Endothelial cell of umbilical vein (primary cell): ENCODE measurements around the gene OR10C1. TPM values are rescaled to one million over a fixed set of nuclear protein-coding genes. Genes with fewer than 3 reads are reported as not detected.

Experiments used
- Bru-seq: library from RNA; stranded (reverse); fragments of 400-500 nt; gene quantifications from one replicate; lab custom pipeline; 2021; lab: Mats Ljungman, UMichigan
- BruChase-seq, 2 experiments: library from RNA; stranded (reverse); fragments of 400-500 nt; gene quantifications; one replicate each; lab custom pipeline; 2021; lab: Mats Ljungman, UMichigan
- BruUV-seq: library from RNA; stranded (reverse); fragments of 400-500 nt; replicated peaks from 2 replicates; lab custom pipeline; 2021; lab: Mats Ljungman, UMichigan
- CTCF ChIA-PET: fragments of 300-600, 350-600 bp; sonication (Branson Sonifier 250); formaldehyde crosslinking; loops from one replicate; lab custom pipeline; 2021; ENCODE audit warnings: antibody characterized with exemption, inconsistent platforms; lab: Charles Lee
- POLR2A ChIA-PET: fragments of 300-600, 350-600 bp; sonication (Branson Sonifier 250); formaldehyde crosslinking; loops from one replicate; lab custom pipeline; 2021; ENCODE audit warnings: antibody characterized with exemption, inconsistent platforms; lab: Charles Lee
- DNase-seq: peaks from one replicate; pipeline ENCODE4 v3.0.0-alpha.2; 2011; ENCODE audit warnings: low read depth, low spot score
- FAIRE-seq: peaks from 2 replicates; lab custom pipeline; 2011; peaks lifted over from hg19 to GRCh38; lab: Jason Lieb, UNC
- H2AFZ ChIP-seq: 2 replicates; pipeline ENCODE4 v1.6.0; 2012; ENCODE audit warnings: low read depth, low read length, control low read depth, inconsistent platforms
- H3K27ac ChIP-seq: 2 replicates; pipeline ENCODE4 v1.5.1; 2011; ENCODE audit warnings: low read depth, mild to moderate bottlenecking, control low read depth, low read length, moderate library complexity; ENCODE audit not compliant: insufficient read depth
- H3K27me3 ChIP-seq, 2 experiments: 2 replicates each; pipeline versions ENCODE4 v1.6.0 to v1.6.1; 2011; ENCODE audit warnings: low read length in 2 of 2, mixed read lengths in 1 of 2; ENCODE audit not compliant: control insufficient read depth in 2 of 2, insufficient read depth in 2 of 2
- H3K36me3 ChIP-seq, 2 experiments: 2 replicates in 1 of 2; 3 replicates in 1 of 2; pipeline ENCODE4 v1.5.1; 2011; ENCODE audit warnings: low read length in 2 of 2, mild to moderate bottlenecking in 1 of 2, moderate library complexity in 1 of 2; ENCODE audit not compliant: control insufficient read depth in 2 of 2, insufficient read depth in 2 of 2; ENCODE audit errors: extremely low read depth in 1 of 2
- H3K4me1 ChIP-seq: 3 replicates; pipeline ENCODE4 v1.5.1; 2011; ENCODE audit warnings: mild to moderate bottlenecking, low read length; ENCODE audit not compliant: control insufficient read depth, insufficient read depth; ENCODE audit errors: extremely low read depth
- H3K4me2 ChIP-seq: 2 replicates; pipeline ENCODE4 v1.6.1; 2011; ENCODE audit warnings: low read length, control low read depth, mixed read lengths; ENCODE audit not compliant: insufficient read depth
- H3K4me3 ChIP-seq, 3 experiments: fragments of 200-600 bp in 1 of 3; sonication (generic), shearing (Covaris generic) in 1 of 3; replicated peaks in 1 of 3; 2 replicates each; pipeline ENCODE4 v1.5.1; 2011 to 2016; ENCODE audit warnings: control low read depth in 3 of 3, low read length in 3 of 3, mild to moderate bottlenecking in 2 of 3, inconsistent platforms in 1 of 3, low read depth in 1 of 3, moderate library complexity in 1 of 3; ENCODE audit not compliant: insufficient read depth in 1 of 3
- H3K79me2 ChIP-seq: 2 replicates; pipeline ENCODE4 v1.6.0; 2012; ENCODE audit warnings: low read length, inconsistent platforms; ENCODE audit not compliant: control insufficient read depth, insufficient read depth
- H3K9ac ChIP-seq: replicated peaks from 2 replicates; pipeline ENCODE3; 2011; ENCODE audit warnings: low read length, control low read depth; ENCODE audit not compliant: insufficient read depth; ENCODE audit errors: extremely low read depth
- H3K9me1 ChIP-seq: replicated peaks from 3 replicates; pipeline ENCODE4 v1.6.0; 2011; ENCODE audit warnings: mild to moderate bottlenecking, low read length; ENCODE audit not compliant: control insufficient read depth, insufficient read depth; ENCODE audit errors: extremely low read depth
- H3K9me3 ChIP-seq: replicated peaks from 2 replicates; pipeline ENCODE4 v1.5.1; 2012; ENCODE audit warnings: low read length, inconsistent platforms; ENCODE audit not compliant: control insufficient read depth, insufficient read depth
- H4K20me1 ChIP-seq: replicated peaks from 2 replicates; pipeline ENCODE3; 2011; ENCODE audit warnings: mild to moderate bottlenecking, low read length; ENCODE audit not compliant: control insufficient read depth, insufficient read depth; ENCODE audit errors: extremely low read depth
- CTCF ChIP-seq, 2 donors: IDR thresholded peaks; 1 replicate in 1 of 2; 2 replicates in 1 of 2; pipeline ENCODE4 v1.5.1; 2011; ENCODE audit warnings: low read length in 2 of 2, mild to moderate bottlenecking in 2 of 2, moderate library complexity in 2 of 2, control low read depth in 1 of 2, inconsistent platforms in 1 of 2, low read depth in 1 of 2; ENCODE audit not compliant: insufficient read depth in 1 of 2; ENCODE audit errors: extremely low read depth in 1 of 2
- EZH2 ChIP-seq: IDR thresholded peaks from 2 replicates; pipeline ENCODE4 v1.6.1; 2012; ENCODE audit warnings: borderline replicate concordance, low read depth, mild to moderate bottlenecking, moderate library complexity, low read length, inconsistent platforms; ENCODE audit not compliant: severe bottlenecking
- FOS ChIP-seq: IDR thresholded peaks from 2 replicates; pipeline ENCODE4 v1.6.1; 2011; ENCODE audit warnings: mild to moderate bottlenecking, low read length, moderate library complexity, borderline replicate concordance; ENCODE audit not compliant: insufficient read depth
- GATA2 ChIP-seq: IDR thresholded peaks from 2 replicates; pipeline ENCODE4 v1.7.0; 2011; ENCODE audit warnings: low read depth, mild to moderate bottlenecking, moderate library complexity, mixed read lengths, low read length; ENCODE audit not compliant: insufficient read length, insufficient read depth
- JUN ChIP-seq: IDR thresholded peaks from 2 replicates; pipeline ENCODE4 v1.6.1; 2011; ENCODE audit warnings: borderline replicate concordance, low read depth; ENCODE audit not compliant: insufficient read length, insufficient read depth
- MAX ChIP-seq: IDR thresholded peaks from 2 replicates; pipeline ENCODE4 v1.6.1; 2011; ENCODE audit not compliant: insufficient read depth, insufficient read length
- MYC ChIP-seq: IDR thresholded peaks from one replicate; pipeline ENCODE4 v1.6.1; 2011; ENCODE audit warnings: mild to moderate bottlenecking, low read depth, low read length
- POLR2A ChIP-seq: IDR thresholded peaks from 2 replicates; pipeline ENCODE4 v1.6.1; 2012; ENCODE audit warnings: low read depth, mild to moderate bottlenecking, control low read depth, low read length
- POLR2AphosphoS5 ChIP-seq: IDR thresholded peaks from 2 replicates; pipeline ENCODE4 v1.6.1; 2012; ENCODE audit warnings: low read depth, mild to moderate bottlenecking, control low read depth, low read length, moderate library complexity; ENCODE audit not compliant: insufficient read depth
- dilution Hi-C: fragments of 300-500 bp; cut with MboI; formaldehyde crosslinking; loops from one replicate; pipeline ENCODE4 v1.15.0; 2019; ENCODE audit warnings: low sequenced_read_pairs; ENCODE audit not compliant: extremely low pct_ligation_motif_present
- intact Hi-C: fragments of 100-400 bp; cut with micrococcal nuclease; formaldehyde crosslinking; loops from one replicate; pipeline ENCODE4 v1.10.0; 2022
- long read RNA-seq: library from polyadenylated mRNA; stranded (forward); transcript quantifications from one replicate; pipeline ENCODE4 v2.0.0, GENCODE V29; 2021
- polyA minus RNA-seq, 3 experiments: library from RNA; depleted of rRNA, polyadenylated mRNA; stranded (reverse); fragments of >200 nt; gene quantifications; 1 replicate in 1 of 3; 2 replicates in 2 of 3; pipeline ENCODE4 v1.2.3, GENCODE V29; 2011
- polyA plus RNA-seq, 4 experiments: library from polyadenylated mRNA; depleted of rRNA in 3 of 4; stranded (reverse) in 3 of 4; unstranded in 1 of 4; fragments of >200 nt; gene quantifications; 2 replicates each; pipeline versions ENCODE4 v1.2.1 to v1.2.3, GENCODE V29; 2011 to 2012; ENCODE audit warnings: missing spikeins in 1 of 4
- total RNA-seq: library from RNA; stranded (reverse); gene quantifications from 2 replicates; pipeline ENCODE4 v1.2.3, GENCODE V29; 2021

Gene OR10C1, protein sequence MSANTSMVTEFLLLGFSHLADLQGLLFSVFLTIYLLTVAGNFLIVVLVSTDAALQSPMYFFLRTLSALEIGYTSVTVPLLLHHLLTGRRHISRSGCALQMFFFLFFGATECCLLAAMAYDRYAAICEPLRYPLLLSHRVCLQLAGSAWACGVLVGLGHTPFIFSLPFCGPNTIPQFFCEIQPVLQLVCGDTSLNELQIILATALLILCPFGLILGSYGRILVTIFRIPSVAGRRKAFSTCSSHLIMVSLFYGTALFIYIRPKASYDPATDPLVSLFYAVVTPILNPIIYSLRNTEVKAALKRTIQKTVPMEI
- total RNA-seq (not detected in 2 replicates), polyA plus RNA-seq (not detected in 2 replicates), polyA minus RNA-seq (not detected in 2 replicates), Bru-seq, nascent RNA (not detected), BruChase-seq, experiment 1, labeled RNA remaining after a 6-hour chase (not detected), BruChase-seq, experiment 2, labeled RNA remaining after a 2-hour chase (not detected)
- not detected in 2 replicates for polyA plus RNA-seq (2011; cell fraction: cytosol; rRNA removed)
- polyA plus RNA-seq (2011; cell fraction: nucleus; rRNA removed): not detected in 2 replicates
- not detected in 2 replicates for polyA plus RNA-seq (2012)
- not detected for polyA minus RNA-seq (2011; cell fraction: cytosol; rRNA and poly(A)+ RNA removed)
- not detected in 2 replicates for polyA minus RNA-seq (2011; cell fraction: nucleus; rRNA and poly(A)+ RNA removed)
- long read RNA-seq: 0 reads

GRCh38 chr6:29439006-29439405, at the start of gene OR10C1:
TSS of gene OR10C1 (plus strand) at chr6:29439306. CDS start at chr6:29440016, 710 bp downstream.
- H2AFZ ChIP-seq: no peak within 1 kb of the TSS
- no peaks in the 10 kb centered on the region for H3K9me1 ChIP-seq
- H4K20me1 ChIP-seq: no peaks in the 10 kb centered on the region
- ChIA-PET CTCF (no interaction called here), POLR2A (no interaction called here)
- FAIRE-seq (no peak), DNase-seq (no peak)
- H3K27me3 ChIP-seq: no peaks in the 10 kb centered on the region
- dilution Hi-C loops (no loop called here), intact Hi-C loops (no loop called here)
- no peaks in the 10 kb centered on the region for H3K79me2 ChIP-seq
- H3K27ac ChIP-seq: no peak within 1 kb of the TSS
- no peaks in the 10 kb centered on the region for H3K4me1 ChIP-seq
- no peak within 1 kb of the TSS for H3K4me3 ChIP-seq
- no peak for TF ChIP-seq EZH2
- TF ChIP-seq POLR2A: no peak
- no peak for TF ChIP-seq FOS
- no peak for TF ChIP-seq GATA2
- no peak for TF ChIP-seq MAX
- TF ChIP-seq MYC: no peak
- TF ChIP-seq JUN: no peak
- TF ChIP-seq POLR2AphosphoS5: no peak
- no peak for TF ChIP-seq CTCF (IDR thresholded peaks at IDR 0.05; ENCODE audit: extremely low read depth in 1 of 2, insufficient read depth in 1 of 2, low read depth in 1 of 2, low read length in 2 of 2)
- no peaks in the 10 kb centered on the region for H3K9me3 ChIP-seq
- no TSS peak for BruUV-seq
- H3K9ac ChIP-seq: no peak within 1 kb of the TSS
- no peak within 1 kb of the TSS for H3K4me2 ChIP-seq
- H3K36me3 ChIP-seq: no peaks in the 10 kb centered on the region
